HEK293 (cell line): ENCODE measurements around the gene MLLT1.

Source experiments
- CTCF ChIA-PET: fragments of 350-600 bp; formaldehyde crosslinking; extraction: SDS; loops from one replicate; lab custom pipeline; 2021; ENCODE audit warnings: antibody characterized with exemption; lab: Yijun Ruan, JAX
- POLR2A ChIA-PET: fragments of 300-600 bp; formaldehyde crosslinking; extraction: SDS; loops from one replicate; lab custom pipeline; 2020; ENCODE audit warnings: antibody characterized with exemption, inconsistent platforms; lab: Yijun Ruan, JAX
- H3K27ac ChIP-seq: fragments of 200-500 bp; sonication (Bioruptor generic); 2 replicates; pipeline ENCODE4 v1.5.1; 2014; ENCODE audit warnings: low read depth, low read length, control low read depth, inconsistent platforms; ENCODE audit errors: extremely low read depth
- H3K36me3 ChIP-seq, 2 experiments: fragments of 200-500 bp in 1 of 2; sonication (Bioruptor generic) in 1 of 2; 1 replicate in 1 of 2; 2 replicates in 1 of 2; pipeline ENCODE4 v1.5.1; 2014 to 2017; ENCODE audit warnings: inconsistent platforms in 2 of 2, low read length in 2 of 2; ENCODE audit not compliant: control insufficient read depth in 2 of 2, insufficient read depth in 1 of 2
- H3K4me1 ChIP-seq: fragments of 200-500 bp; sonication (Bioruptor generic); 2 replicates; pipeline ENCODE4 v1.5.1; 2014; ENCODE audit warnings: mild to moderate bottlenecking, low read length, inconsistent platforms; ENCODE audit not compliant: control insufficient read depth, insufficient read depth
- H3K4me3 ChIP-seq: 2 replicates; pipeline ENCODE4 v1.5.1; 2011; ENCODE audit warnings: low read depth, mild to moderate bottlenecking, control low read depth, low read length, moderate library complexity
- H3K9me3 ChIP-seq: fragments of 200-500 bp; sonication (Bioruptor generic); 2 replicates; pipeline ENCODE4 v1.5.1; 2014; ENCODE audit warnings: low read depth, low read length, inconsistent platforms; ENCODE audit not compliant: control insufficient read depth, insufficient read depth
- GFI1B ChIP-seq: fragments of 450-650 bp; formaldehyde crosslinking; IDR thresholded peaks from 2 replicates; pipeline ENCODE4 v1.5.1; 2016; ENCODE audit warnings: missing biosample characterization, missing genetic modification characterization
- HOXA7 ChIP-seq: sonication (generic); formaldehyde crosslinking; IDR thresholded peaks from 2 replicates; pipeline ENCODE4 v1.8.1; 2022; ENCODE audit warnings: missing genetic modification reagents, borderline replicate concordance
- IKZF3 ChIP-seq: fragments of 450-650 bp; IDR thresholded peaks from 2 replicates; pipeline ENCODE4 v1.5.0; 2018; ENCODE audit warnings: missing biosample characterization, mild to moderate bottlenecking, missing genetic modification characterization, moderate library complexity
- KLF1 ChIP-seq: fragments of 450-650 bp; formaldehyde crosslinking; IDR thresholded peaks from 2 replicates; pipeline ENCODE4 v1.5.1; 2016; ENCODE audit warnings: missing biosample characterization, missing genetic modification characterization
- MEIS1 ChIP-seq: sonication (generic); formaldehyde crosslinking; IDR thresholded peaks from 2 replicates; pipeline ENCODE4 v1.8.1; 2022; ENCODE audit warnings: missing genetic modification reagents, mild to moderate bottlenecking, borderline replicate concordance
- MYNN ChIP-seq: fragments of 450-650 bp; formaldehyde crosslinking; IDR thresholded peaks from 2 replicates; pipeline ENCODE4 v1.5.1; 2016; ENCODE audit warnings: missing biosample characterization, missing genetic modification characterization, borderline replicate concordance
- MZF1 ChIP-seq: fragments of 450-650 bp; formaldehyde crosslinking; IDR thresholded peaks from 2 replicates; pipeline ENCODE4 v1.5.1; 2017; ENCODE audit warnings: missing biosample characterization, missing genetic modification characterization, borderline replicate concordance
- SETDB1 ChIP-seq: IDR thresholded peaks from one replicate; pipeline ENCODE4 v1.6.1; 2017; ENCODE audit warnings: mild to moderate bottlenecking, low read length, moderate library complexity, mixed read lengths; ENCODE audit not compliant: insufficient read length
- TRIM28 ChIP-seq: IDR thresholded peaks from 2 replicates; pipeline ENCODE4 v1.6.1; 2011; ENCODE audit warnings: low read length, control low read depth, borderline replicate concordance
- ZFP69B ChIP-seq: fragments of 450-650 bp; formaldehyde crosslinking; IDR thresholded peaks from 2 replicates; pipeline ENCODE4 v1.5.1; 2016; ENCODE audit warnings: missing biosample characterization, missing genetic modification characterization
- ZNF112 ChIP-seq: fragments of 450-650 bp; formaldehyde crosslinking; IDR thresholded peaks from 2 replicates; pipeline ENCODE4 v1.5.0; 2017; ENCODE audit warnings: missing biosample characterization, missing genetic modification characterization
- ZNF138 ChIP-seq: fragments of 450-650 bp; formaldehyde crosslinking; IDR thresholded peaks from 2 replicates; pipeline ENCODE4 v1.5.1; 2016; ENCODE audit warnings: missing biosample characterization, missing genetic modification characterization, borderline replicate concordance
- ZNF184 ChIP-seq: fragments of 450-650 bp; IDR thresholded peaks from 2 replicates; pipeline ENCODE4 v1.5.1; 2018; ENCODE audit warnings: missing biosample characterization, mild to moderate bottlenecking, missing genetic modification characterization
- ZNF23 ChIP-seq: fragments of 450-650 bp; formaldehyde crosslinking; IDR thresholded peaks from 2 replicates; pipeline ENCODE4 v1.5.1; 2016; ENCODE audit warnings: missing biosample characterization, missing genetic modification characterization, borderline replicate concordance
- ZNF24 ChIP-seq: fragments of 450-650 bp; formaldehyde crosslinking; IDR thresholded peaks from 2 replicates; pipeline ENCODE4 v1.5.1; 2016; ENCODE audit warnings: missing biosample characterization, missing genetic modification characterization
- ZNF266 ChIP-seq: fragments of 450-650 bp; formaldehyde crosslinking; IDR thresholded peaks from 2 replicates; pipeline ENCODE4 v1.5.1; 2016; ENCODE audit warnings: missing biosample characterization, missing genetic modification characterization, low read depth
- ZNF426 ChIP-seq: fragments of 450-650 bp; formaldehyde crosslinking; IDR thresholded peaks from 2 replicates; pipeline ENCODE4 v1.5.1; 2017; ENCODE audit warnings: missing biosample characterization, missing genetic modification characterization, mild to moderate bottlenecking, inconsistent platforms, moderate library complexity
- ZNF571 ChIP-seq: fragments of 450-650 bp; formaldehyde crosslinking; IDR thresholded peaks from 2 replicates; pipeline ENCODE4 v1.5.0; 2017; ENCODE audit warnings: missing biosample characterization, missing genetic modification characterization
- ZNF596 ChIP-seq: fragments of 450-650 bp; IDR thresholded peaks from 2 replicates; pipeline ENCODE4 v1.5.0; 2018; ENCODE audit warnings: missing biosample characterization, mild to moderate bottlenecking, missing genetic modification characterization, moderate library complexity
- ZNF600 ChIP-seq: fragments of 450-650 bp; formaldehyde crosslinking; IDR thresholded peaks from 2 replicates; pipeline ENCODE4 v1.5.1; 2016; ENCODE audit warnings: missing biosample characterization, missing genetic modification characterization
- ZNF621 ChIP-seq: fragments of 450-650 bp; formaldehyde crosslinking; IDR thresholded peaks from 2 replicates; pipeline ENCODE4 v1.5.1; 2017; ENCODE audit warnings: missing biosample characterization, missing genetic modification characterization
- ZNF623 ChIP-seq: fragments of 450-650 bp; formaldehyde crosslinking; IDR thresholded peaks from 2 replicates; pipeline ENCODE4 v1.5.1; 2016; ENCODE audit warnings: missing biosample characterization, missing genetic modification characterization
- ZNF629 ChIP-seq: fragments of 450-650 bp; formaldehyde crosslinking; IDR thresholded peaks from 2 replicates; pipeline ENCODE4 v1.5.1; 2017; ENCODE audit warnings: missing biosample characterization, missing genetic modification characterization
- ZNF660 ChIP-seq: fragments of 450-650 bp; IDR thresholded peaks from 2 replicates; pipeline ENCODE4 v1.5.1; 2018; ENCODE audit warnings: missing biosample characterization, mild to moderate bottlenecking, missing genetic modification characterization
- ZNF701 ChIP-seq: fragments of 450-650 bp; formaldehyde crosslinking; IDR thresholded peaks from 2 replicates; pipeline ENCODE4 v1.5.1; 2016; ENCODE audit warnings: missing biosample characterization, missing genetic modification characterization
- ZNF768 ChIP-seq: fragments of 450-650 bp; formaldehyde crosslinking; IDR thresholded peaks from 2 replicates; pipeline ENCODE4 v1.5.1; 2018; ENCODE audit warnings: missing biosample characterization, mild to moderate bottlenecking, missing genetic modification characterization
- ZSCAN23 ChIP-seq: fragments of 450-650 bp; formaldehyde crosslinking; IDR thresholded peaks from 2 replicates; pipeline ENCODE4 v1.5.1; 2016; ENCODE audit warnings: missing biosample characterization, missing genetic modification characterization
- TF ChIP-seq, protein P1 (sequence below): fragments of 450-650 bp; formaldehyde crosslinking; IDR thresholded peaks from 2 replicates; pipeline ENCODE4 v1.5.1; 2016; ENCODE audit warnings: missing biosample characterization, missing genetic modification characterization, borderline replicate concordance
- TF ChIP-seq, protein P2 (sequence below): fragments of 450-650 bp; formaldehyde crosslinking; IDR thresholded peaks from 2 replicates; pipeline ENCODE4 v1.5.1; 2016; ENCODE audit warnings: missing biosample characterization, missing genetic modification characterization, low read depth
- TF ChIP-seq, protein P3 (sequence below): IDR thresholded peaks from 2 replicates; pipeline ENCODE4 v1.6.1; 2011; ENCODE audit warnings: mild to moderate bottlenecking, low read depth, low read length, borderline replicate concordance
- TF ChIP-seq, protein P4 (sequence below): fragments of 450-650 bp; formaldehyde crosslinking; IDR thresholded peaks from 2 replicates; pipeline ENCODE4 v1.5.1; 2016; ENCODE audit warnings: missing biosample characterization, missing genetic modification characterization

Gene MLLT1

DNA sequence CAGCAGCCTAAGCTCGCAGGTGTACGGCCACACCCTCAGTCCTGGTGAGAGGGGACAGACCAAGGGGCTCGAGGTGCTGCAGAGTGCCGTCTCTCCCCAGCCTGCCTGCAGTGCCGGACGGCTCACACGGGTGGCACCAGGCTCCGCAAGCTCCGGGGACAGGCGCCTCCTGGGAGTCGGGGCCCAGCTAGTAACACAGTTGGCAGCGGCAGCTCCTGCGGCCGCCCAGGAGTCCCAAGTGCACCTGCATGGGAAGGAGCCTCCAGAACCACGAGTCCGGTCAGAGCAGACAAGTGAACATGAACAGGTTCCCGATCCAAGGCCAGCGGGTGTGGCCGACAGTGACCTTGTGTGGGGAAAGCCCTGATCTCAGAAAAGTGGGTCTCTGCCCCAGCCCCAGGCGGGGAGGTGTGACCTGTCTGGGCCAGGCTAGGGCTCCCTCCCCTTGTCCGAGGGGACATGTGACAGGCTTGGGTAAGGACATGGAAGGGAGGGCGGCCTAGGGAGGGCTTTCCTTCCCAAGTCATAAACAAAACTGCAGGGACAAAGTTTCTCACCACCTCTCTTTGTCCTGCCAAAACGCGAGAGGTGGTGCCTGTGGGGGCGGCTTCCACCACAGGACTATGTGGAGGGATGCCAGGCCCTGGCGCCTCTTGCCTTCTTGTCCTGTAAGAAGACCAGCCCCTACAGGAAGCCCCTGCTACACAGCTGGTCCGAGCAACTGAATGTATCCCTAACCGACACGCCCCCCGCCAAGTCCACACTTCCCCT is 46.5 kb downstream of the MLLT1 start:
- ChIA-PET CTCF (interaction anchor here (3.3 kb wide), 1 partner anchor 15 kb away, joined by 11 read pairs; no protein-coding TSS in a partner anchor), POLR2A (interaction anchor here (0.7 kb wide), 1 partner anchor 283 kb away, joined by 7 read pairs; no protein-coding TSS in a partner anchor)
- Histone ChIP-seq H3K4me1 (no peaks in the 10 kb centered on the region), H3K36me3 (peaks cover 0 to 20% of the 10 kb centered on the region in 2 experiments; a peak in 2 of 3 replicates), H3K9me3 (no peaks in the 10 kb centered on the region), H3K27ac (no peak overlapping the region), H3K4me3 (no peak overlapping the region)
- no peak for TF ChIP-seq ZNF768 (tag by site-specific recombination)
- TF ChIP-seq ZNF426 (tag by site-specific recombination): no peak
- no peak for TF ChIP-seq SETDB1
- TF ChIP-seq, protein P1, sequence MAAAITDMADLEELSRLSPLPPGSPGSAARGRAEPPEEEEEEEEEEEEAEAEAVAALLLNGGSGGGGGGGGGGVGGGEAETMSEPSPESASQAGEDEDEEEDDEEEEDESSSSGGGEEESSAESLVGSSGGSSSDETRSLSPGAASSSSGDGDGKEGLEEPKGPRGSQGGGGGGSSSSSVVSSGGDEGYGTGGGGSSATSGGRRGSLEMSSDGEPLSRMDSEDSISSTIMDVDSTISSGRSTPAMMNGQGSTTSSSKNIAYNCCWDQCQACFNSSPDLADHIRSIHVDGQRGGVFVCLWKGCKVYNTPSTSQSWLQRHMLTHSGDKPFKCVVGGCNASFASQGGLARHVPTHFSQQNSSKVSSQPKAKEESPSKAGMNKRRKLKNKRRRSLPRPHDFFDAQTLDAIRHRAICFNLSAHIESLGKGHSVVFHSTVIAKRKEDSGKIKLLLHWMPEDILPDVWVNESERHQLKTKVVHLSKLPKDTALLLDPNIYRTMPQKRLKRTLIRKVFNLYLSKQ (tag by site-specific recombination): no peak
- no peak for TF ChIP-seq KLF1 (tag by site-specific recombination)
- no peak for TF ChIP-seq ZNF23 (tag by site-specific recombination)
- TF ChIP-seq GFI1B (tag by site-specific recombination): no peak
- TF ChIP-seq TRIM28: no peak
- no peak for TF ChIP-seq MEIS1 (CRISPR knock-in tag)
- TF ChIP-seq ZNF660: no peak
- no peak for TF ChIP-seq HOXA7 (CRISPR knock-in tag)
- TF ChIP-seq IKZF3 (tag by site-specific recombination): no peak
- TF ChIP-seq ZNF600 (tag by site-specific recombination): no peak
- TF ChIP-seq ZNF571 (tag by site-specific recombination): no peak
- TF ChIP-seq, protein P2, sequence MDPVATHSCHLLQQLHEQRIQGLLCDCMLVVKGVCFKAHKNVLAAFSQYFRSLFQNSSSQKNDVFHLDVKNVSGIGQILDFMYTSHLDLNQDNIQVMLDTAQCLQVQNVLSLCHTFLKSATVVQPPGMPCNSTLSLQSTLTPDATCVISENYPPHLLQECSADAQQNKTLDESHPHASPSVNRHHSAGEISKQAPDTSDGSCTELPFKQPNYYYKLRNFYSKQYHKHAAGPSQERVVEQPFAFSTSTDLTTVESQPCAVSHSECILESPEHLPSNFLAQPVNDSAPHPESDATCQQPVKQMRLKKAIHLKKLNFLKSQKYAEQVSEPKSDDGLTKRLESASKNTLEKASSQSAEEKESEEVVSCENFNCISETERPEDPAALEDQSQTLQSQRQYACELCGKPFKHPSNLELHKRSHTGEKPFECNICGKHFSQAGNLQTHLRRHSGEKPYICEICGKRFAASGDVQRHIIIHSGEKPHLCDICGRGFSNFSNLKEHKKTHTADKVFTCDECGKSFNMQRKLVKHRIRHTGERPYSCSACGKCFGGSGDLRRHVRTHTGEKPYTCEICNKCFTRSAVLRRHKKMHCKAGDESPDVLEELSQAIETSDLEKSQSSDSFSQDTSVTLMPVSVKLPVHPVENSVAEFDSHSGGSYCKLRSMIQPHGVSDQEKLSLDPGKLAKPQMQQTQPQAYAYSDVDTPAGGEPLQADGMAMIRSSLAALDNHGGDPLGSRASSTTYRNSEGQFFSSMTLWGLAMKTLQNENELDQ (tag by site-specific recombination): no peak
- no peak for TF ChIP-seq ZNF629 (tag by site-specific recombination)
- no peak for TF ChIP-seq ZNF596 (tag by site-specific recombination)
- no peak for TF ChIP-seq MZF1 (tag by site-specific recombination)
- no peak for TF ChIP-seq ZNF266

DNA sequence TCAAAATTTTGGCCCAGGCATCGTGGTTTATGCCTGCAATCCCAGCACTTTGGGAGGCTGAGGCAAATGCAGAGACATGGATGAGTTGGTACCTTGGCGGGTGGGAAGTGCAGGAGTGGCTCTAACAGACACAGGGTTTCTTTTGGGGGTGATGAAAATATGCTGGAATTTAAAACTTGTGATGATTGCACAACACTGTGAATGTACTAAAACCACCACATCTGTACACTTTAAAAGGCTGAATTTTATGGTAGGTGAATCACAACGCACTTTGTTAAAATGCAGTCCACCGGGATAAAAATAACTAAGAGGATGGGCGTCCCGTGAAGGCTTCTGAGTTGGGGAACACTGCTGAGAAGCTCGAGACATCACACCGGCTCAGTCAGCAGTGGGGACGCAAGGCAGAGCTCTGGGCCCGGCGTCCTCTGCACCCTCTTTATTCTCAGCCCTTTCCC is 47.1 kb downstream of the MLLT1 start:
- POLR2A ChIA-PET: no interaction called here
- CTCF ChIA-PET: interaction anchor here (3.3 kb wide), 1 partner anchor 14 kb away, joined by 11 read pairs; no protein-coding TSS in a partner anchor

More for the DNA sequence above, 47.1 kb downstream of the MLLT1 start:
- Histone ChIP-seq H3K4me3 (no peak overlapping the region), H3K4me1 (no peaks in the 10 kb centered on the region), H3K27ac (no peak overlapping the region), H3K36me3 (peaks cover 0 to 20% of the 10 kb centered on the region in 2 experiments; a peak in 2 of 3 replicates), H3K9me3 (no peaks in the 10 kb centered on the region)
- TF ChIP-seq ZSCAN23 (tag by site-specific recombination): no peak
- no peak for TF ChIP-seq ZNF184
- TF ChIP-seq ZNF24: no peak
- TF ChIP-seq, protein P3, sequence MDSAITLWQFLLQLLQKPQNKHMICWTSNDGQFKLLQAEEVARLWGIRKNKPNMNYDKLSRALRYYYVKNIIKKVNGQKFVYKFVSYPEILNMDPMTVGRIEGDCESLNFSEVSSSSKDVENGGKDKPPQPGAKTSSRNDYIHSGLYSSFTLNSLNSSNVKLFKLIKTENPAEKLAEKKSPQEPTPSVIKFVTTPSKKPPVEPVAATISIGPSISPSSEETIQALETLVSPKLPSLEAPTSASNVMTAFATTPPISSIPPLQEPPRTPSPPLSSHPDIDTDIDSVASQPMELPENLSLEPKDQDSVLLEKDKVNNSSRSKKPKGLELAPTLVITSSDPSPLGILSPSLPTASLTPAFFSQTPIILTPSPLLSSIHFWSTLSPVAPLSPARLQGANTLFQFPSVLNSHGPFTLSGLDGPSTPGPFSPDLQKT: no peak
- no peak for TF ChIP-seq ZNF623 (tag by site-specific recombination)
- TF ChIP-seq, protein P4, sequence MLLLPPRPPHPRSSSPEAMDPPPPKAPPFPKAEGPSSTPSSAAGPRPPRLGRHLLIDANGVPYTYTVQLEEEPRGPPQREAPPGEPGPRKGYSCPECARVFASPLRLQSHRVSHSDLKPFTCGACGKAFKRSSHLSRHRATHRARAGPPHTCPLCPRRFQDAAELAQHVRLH (tag by site-specific recombination): no peak
- TF ChIP-seq ZNF112 (tag by site-specific recombination): no peak
- no peak for TF ChIP-seq ZFP69B
- no peak for TF ChIP-seq ZNF138 (tag by site-specific recombination)
- TF ChIP-seq ZNF701 (tag by site-specific recombination): no peak
- TF ChIP-seq MYNN: no peak
- no peak for TF ChIP-seq ZNF621 (tag by site-specific recombination)
